PC-9 (cell line): ENCODE measurements around the gene NLGN1. TPM values are rescaled to one million over a fixed set of nuclear protein-coding genes. Genes with fewer than 3 reads are reported as not detected.

Experiments
- BruUV-seq: library from RNA; stranded (reverse); fragments of 400-500 nt; replicated peaks from 2 replicates; lab custom pipeline; 2021; lab: Mats Ljungman, UMichigan
- CTCF ChIA-PET: fragments of 300-600 bp; sonication (Branson Sonifier 250); formaldehyde crosslinking; loops from one replicate; lab custom pipeline; 2022; ENCODE audit warnings: antibody characterized with exemption; lab: Charles Lee
- POLR2A ChIA-PET: fragments of 300-600 bp; sonication (Branson Sonifier 250); formaldehyde crosslinking; loops from one replicate; lab custom pipeline; 2022; ENCODE audit warnings: antibody characterized with exemption; ENCODE audit not compliant: unreplicated experiment; lab: Charles Lee
- DNase-seq, 2 experiments: peaks; one replicate each; pipeline versions ENCODE4 v3.0.0 to v3.0.0-alpha.2; 2015 to 2022; ENCODE audit warnings: mixed read lengths in 1 of 2
- H2AFZ ChIP-seq: fragments of 200-600 bp; sonication (generic); 2 replicates; pipeline ENCODE4 v1.8.1; 2017; ENCODE audit warnings: antibody characterized with exemption
- H3F3A ChIP-seq: fragments of 200-600 bp; sonication (generic); 2 replicates; pipeline ENCODE4 v1.8.1; 2017; ENCODE audit warnings: antibody characterized with exemption, mild to moderate bottlenecking, low read depth; ENCODE audit not compliant: insufficient read depth
- H3K27ac ChIP-seq: fragments of 200-600 bp; sonication (generic); 2 replicates; pipeline ENCODE4 v1.6.1; 2016; ENCODE audit warnings: mixed run types
- H3K27me3 ChIP-seq: fragments of 200-600 bp; sonication (generic); 2 replicates; pipeline ENCODE4 v1.6.1; 2016; ENCODE audit warnings: low read depth, mixed run types; ENCODE audit not compliant: insufficient read depth
- H3K36me3 ChIP-seq: fragments of 200-600 bp; sonication (generic); 2 replicates; pipeline ENCODE4 v1.6.1; 2016; ENCODE audit warnings: low read depth, mixed run types
- H3K4me1 ChIP-seq: fragments of 200-600 bp; sonication (generic); replicated peaks from 2 replicates; pipeline ENCODE4 v1.6.1; 2016; ENCODE audit warnings: mixed run types; ENCODE audit not compliant: insufficient read depth
- H3K4me2 ChIP-seq: fragments of 200-600 bp; sonication (generic); 2 replicates; pipeline ENCODE4 v1.6.1; 2017; ENCODE audit warnings: mixed run types
- H3K4me3 ChIP-seq: fragments of 200-600 bp; sonication (generic); 2 replicates; pipeline ENCODE4 v1.6.1; 2016; ENCODE audit warnings: mixed run types
- H3K79me2 ChIP-seq: fragments of 200-600 bp; sonication (generic); 2 replicates; pipeline ENCODE4 v1.6.1; 2017; ENCODE audit warnings: low read depth, mixed run types
- H3K9me2 ChIP-seq: fragments of 200-600 bp; sonication (generic); 2 replicates; pipeline ENCODE4 v1.8.1; 2017; ENCODE audit warnings: mild to moderate bottlenecking; ENCODE audit not compliant: insufficient read depth
- H3K9me3 ChIP-seq: fragments of 200-600 bp; sonication (generic); 2 replicates; pipeline ENCODE4 v1.8.1; 2016; ENCODE audit warnings: low read depth; ENCODE audit not compliant: insufficient read depth
- H4K20me1 ChIP-seq: fragments of 200-600 bp; sonication (generic); 2 replicates; pipeline ENCODE4 v1.8.1; 2017; ENCODE audit not compliant: insufficient read depth
- EZH2 ChIP-seq: fragments of 200-600 bp; sonication (generic); IDR thresholded peaks from 2 replicates; pipeline ENCODE4 v1.8.0; 2017; ENCODE audit warnings: antibody characterized with exemption, low read depth
- intact Hi-C: fragments of 100-400 bp; cut with micrococcal nuclease; formaldehyde crosslinking; loops from one replicate; pipeline ENCODE4 v1.10.0; 2022; ENCODE audit not compliant: unreplicated experiment
- total RNA-seq: library from RNA; stranded (reverse); gene quantifications from 2 replicates; pipeline ENCODE4 v1.2.3, GENCODE V29; 2021
- TF ChIP-seq, protein P1 (sequence below): fragments of 200-600 bp; sonication (generic); conservative IDR thresholded peaks from 2 replicates; pipeline ENCODE4 v1.6.1; 2017; ENCODE audit warnings: mixed run types, antibody characterized with exemption, mild to moderate bottlenecking, moderate library complexity

NLGN1 gene
- total RNA-seq, 1 experiment from 2014 or later: 1.4 TPM

GRCh38 chr3:174310475-174310983 is 913.0 kb downstream of the NLGN1 start:
- no TSS peak for BruUV-seq

GRCh38 chr3:174315225-174315624 is 917.7 kb downstream of the NLGN1 start:
- no peak overlapping the region for H2AFZ ChIP-seq
- H3K27me3 ChIP-seq: no peaks in the 10 kb centered on the region
- H4K20me1 ChIP-seq: no peaks in the 10 kb centered on the region
- H3K36me3 ChIP-seq: no peaks in the 10 kb centered on the region
- no peak for TF ChIP-seq EZH2
- no peak overlapping the region for H3K27ac ChIP-seq
- H3K79me2 ChIP-seq: no peaks in the 10 kb centered on the region
- intact Hi-C loops: no loop called here
- H3K4me3 ChIP-seq: no peak overlapping the region
- H3K4me2 ChIP-seq: no peak overlapping the region
- no peaks in the 10 kb centered on the region for H3K4me1 ChIP-seq
- CTCF ChIA-PET: no interaction called here
- no TSS peak for BruUV-seq
- H3F3A ChIP-seq: no peaks in the 10 kb centered on the region
- no peak for DNase-seq
- H3K9me2 ChIP-seq: peaks cover 3% of the 10 kb centered on the region; the same call in 1 of the 2 replicates
- POLR2A ChIA-PET: no interaction called here
- no peaks in the 10 kb centered on the region for H3K9me3 ChIP-seq

More at GRCh38 chr3:174310475-174310983, 913.0 kb downstream of the NLGN1 start:
- ChIA-PET CTCF (no interaction called here), POLR2A (no interaction called here)
- Histone ChIP-seq H4K20me1 (no peaks in the 10 kb centered on the region), H3K9me2 (peaks cover 3% of the 10 kb centered on the region; the same call in 1 of the 2 replicates), H3K27ac (no peak overlapping the region), H3F3A (no peaks in the 10 kb centered on the region), H3K4me3 (no peak overlapping the region), H3K79me2 (no peaks in the 10 kb centered on the region), H3K27me3 (no peaks in the 10 kb centered on the region), H3K4me2 (no peak overlapping the region), H3K36me3 (no peaks in the 10 kb centered on the region), H3K4me1 (no peaks in the 10 kb centered on the region), H2AFZ (no peak overlapping the region), H3K9me3 (no peaks in the 10 kb centered on the region)
- intact Hi-C loops: no loop called here
- no peak for TF ChIP-seq EZH2
- TF ChIP-seq, protein P1, sequence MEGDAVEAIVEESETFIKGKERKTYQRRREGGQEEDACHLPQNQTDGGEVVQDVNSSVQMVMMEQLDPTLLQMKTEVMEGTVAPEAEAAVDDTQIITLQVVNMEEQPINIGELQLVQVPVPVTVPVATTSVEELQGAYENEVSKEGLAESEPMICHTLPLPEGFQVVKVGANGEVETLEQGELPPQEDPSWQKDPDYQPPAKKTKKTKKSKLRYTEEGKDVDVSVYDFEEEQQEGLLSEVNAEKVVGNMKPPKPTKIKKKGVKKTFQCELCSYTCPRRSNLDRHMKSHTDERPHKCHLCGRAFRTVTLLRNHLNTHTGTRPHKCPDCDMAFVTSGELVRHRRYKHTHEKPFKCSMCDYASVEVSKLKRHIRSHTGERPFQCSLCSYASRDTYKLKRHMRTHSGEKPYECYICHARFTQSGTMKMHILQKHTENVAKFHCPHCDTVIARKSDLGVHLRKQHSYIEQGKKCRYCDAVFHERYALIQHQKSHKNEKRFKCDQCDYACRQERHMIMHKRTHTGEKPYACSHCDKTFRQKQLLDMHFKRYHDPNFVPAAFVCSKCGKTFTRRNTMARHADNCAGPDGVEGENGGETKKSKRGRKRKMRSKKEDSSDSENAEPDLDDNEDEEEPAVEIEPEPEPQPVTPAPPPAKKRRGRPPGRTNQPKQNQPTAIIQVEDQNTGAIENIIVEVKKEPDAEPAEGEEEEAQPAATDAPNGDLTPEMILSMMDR: no peak
- no peak for DNase-seq

GRCh38 chr3:174317005-174317404 is 919.5 kb downstream of the NLGN1 start:
- no peak for DNase-seq
- Histone ChIP-seq H3K36me3 (no peaks in the 10 kb centered on the region), H3K9me2 (peaks cover 3% of the 10 kb centered on the region; the same call in 1 of the 2 replicates), H3K4me2 (no peak overlapping the region), H3K9me3 (no peaks in the 10 kb centered on the region), H3F3A (no peaks in the 10 kb centered on the region), H3K79me2 (no peaks in the 10 kb centered on the region), H3K27me3 (no peaks in the 10 kb centered on the region), H2AFZ (no peak overlapping the region), H3K27ac (no peak overlapping the region), H4K20me1 (no peaks in the 10 kb centered on the region), H3K4me3 (no peak overlapping the region), H3K4me1 (no peaks in the 10 kb centered on the region)
- intact Hi-C loops: no loop called here
- BruUV-seq: no TSS peak
- ChIA-PET CTCF (no interaction called here), POLR2A (no interaction called here)
- TF ChIP-seq, protein P1: no peak
- TF ChIP-seq EZH2: no peak

GRCh38 chr3:174318181-174318580 is 920.6 kb downstream of the NLGN1 start:
- Histone ChIP-seq H3K36me3 (no peaks in the 10 kb centered on the region), H3F3A (no peaks in the 10 kb centered on the region), H3K4me2 (no peak overlapping the region), H3K27ac (no peak overlapping the region), H3K9me3 (no peaks in the 10 kb centered on the region), H3K27me3 (no peaks in the 10 kb centered on the region), H3K79me2 (no peaks in the 10 kb centered on the region), H3K4me1 (no peaks in the 10 kb centered on the region), H2AFZ (no peak overlapping the region), H3K9me2 (no peaks in the 10 kb centered on the region; the same call in 1 of the 2 replicates), H3K4me3 (no peak overlapping the region), H4K20me1 (no peaks in the 10 kb centered on the region)
- CTCF ChIA-PET: no interaction called here
- no TSS peak for BruUV-seq
- POLR2A ChIA-PET: no interaction called here
- no peak for TF ChIP-seq EZH2
- TF ChIP-seq, protein P1: no peak
- intact Hi-C loops: no loop called here
- no peak for DNase-seq
